Adrenal gland (tissue), 12 donors: ENCODE measurements around the gene BBC3. TPM values are rescaled to one million over a fixed set of nuclear protein-coding genes. Genes with fewer than 3 reads are reported as not detected.

Experiments used
- DNase-seq, 7 donors: peaks; one replicate each; pipeline ENCODE4 v3.0.0-alpha.2; 2019 to 2020
- H3K27ac ChIP-seq, 5 donors: fragments of 200-600 bp; sonication (generic) in 4 of 5; 1 replicate in 3 of 5; 2 replicates in 2 of 5; pipeline versions ENCODE4 v1.5.1 to v1.8.0; 2016 to 2020; ENCODE audit warnings: mild to moderate bottlenecking in 1 of 5
- H3K27me3 ChIP-seq: fragments of 200-600 bp; 2 replicates; pipeline ENCODE4 v1.8.0; 2021
- H3K36me3 ChIP-seq, 2 donors: fragments of 200-600 bp; replicated peaks in 1 of 2; 1 replicate in 1 of 2; 2 replicates in 1 of 2; pipeline versions ENCODE4 v1.5.1 to v1.8.0; 2018 to 2022
- H3K4me1 ChIP-seq, 2 donors: fragments of 200-600 bp; replicated peaks in 1 of 2; 1 replicate in 1 of 2; 2 replicates in 1 of 2; pipeline versions ENCODE4 v1.5.1 to v1.8.0; 2018 to 2021
- H3K4me3 ChIP-seq, 4 donors: fragments of 200-600 bp; sonication (generic) in 3 of 4; one replicate each; pipeline ENCODE4 v1.5.1; 2016 to 2018
- H3K9me3 ChIP-seq, 3 donors: fragments of 200-600 bp; sonication (generic) in 1 of 3; replicated peaks in 1 of 3; 1 replicate in 2 of 3; 2 replicates in 1 of 3; pipeline versions ENCODE4 v1.5.1 to v1.8.0; 2016 to 2021
- POLR2A ChIP-seq, 2 donors: fragments of 450-650 bp; IDR thresholded peaks; one replicate each; pipeline ENCODE4 v1.6.1; 2017; ENCODE audit warnings: antibody characterized with exemption in 2 of 2, mild to moderate bottlenecking in 2 of 2, moderate library complexity in 1 of 2
- WGBS, 4 donors: extraction: QIAGEN DNeasy Blood & Tissue Kit in 2 of 4; methylation state at CpG; one replicate each; pipeline versions ENCODE4 v1.1.5 to v1.1.7; 2013 to 2017; 5-methylcytosine and 5-hydroxymethylcytosine counted together
- intact Hi-C, 2 donors: fragments of 100-400 bp; cut with DNase I; formaldehyde crosslinking; loops; one replicate each; pipeline versions ENCODE4 v1.14.1 to v1.15.0; 2022 to 2023
- polyA plus RNA-seq, 3 donors: library from polyadenylated mRNA; stranded (reverse); fragments of 200-250 nt in 2 of 3; fragments of 350-450 nt in 1 of 3; fragmentation: Illumina TruSeq in 1 of 3; extraction: RNeasy Lipid Tissue Mini Kit (QIAGEN cat#74804) in 1 of 3; gene quantifications; one replicate each; pipeline ENCODE4 v1.2.3, GENCODE V29; 2013 to 2014
- total RNA-seq, 9 donors: library from RNA; depleted of rRNA in 4 of 9; stranded (reverse); fragments of >200 nt in 4 of 9; fragments of 120-200 nt in 1 of 9; fragmentation: NEBNext Ultra II Directional in 1 of 9; extraction: Animal tissue kit (Norgen Biotek cat#: 25700) in 1 of 9; gene quantifications; one replicate each; pipeline versions ENCODE4 v1.1.0 to v1.2.4, GENCODE V29; 2013 to 2023
- TF ChIP-seq, protein P1 (sequence below), 6 experiments: fragments of 450-650 bp in 4 of 6; fragments of 200-600 bp in 2 of 6; sonication (generic) in 1 of 6; IDR thresholded peaks; 1 replicate in 5 of 6; 2 replicates in 1 of 6; pipeline versions ENCODE4 v1.5.1 to v1.8.0; 2016 to 2021; ENCODE audit warnings: antibody characterized with exemption in 6 of 6, mild to moderate bottlenecking in 2 of 6, moderate library complexity in 1 of 6
- donor health status: healthy with polysubstance abuse.
- donor health status: Bipolar disorder and iron deficiency.
- donor health status: DM: yes; HTN: yes; CAD: no.
- donor health status: DM: no; HTN: no; CAD: no.
- donor health status: DM: no; HTN: no; CAD: no.
- donor health status: DM: yes; HTN: yes; CAD: no.

The BBC3 gene
- total and polyA plus RNA-seq, 12 donors, result 0.27 to 17.9 (median 7.5) TPM

DNA sequence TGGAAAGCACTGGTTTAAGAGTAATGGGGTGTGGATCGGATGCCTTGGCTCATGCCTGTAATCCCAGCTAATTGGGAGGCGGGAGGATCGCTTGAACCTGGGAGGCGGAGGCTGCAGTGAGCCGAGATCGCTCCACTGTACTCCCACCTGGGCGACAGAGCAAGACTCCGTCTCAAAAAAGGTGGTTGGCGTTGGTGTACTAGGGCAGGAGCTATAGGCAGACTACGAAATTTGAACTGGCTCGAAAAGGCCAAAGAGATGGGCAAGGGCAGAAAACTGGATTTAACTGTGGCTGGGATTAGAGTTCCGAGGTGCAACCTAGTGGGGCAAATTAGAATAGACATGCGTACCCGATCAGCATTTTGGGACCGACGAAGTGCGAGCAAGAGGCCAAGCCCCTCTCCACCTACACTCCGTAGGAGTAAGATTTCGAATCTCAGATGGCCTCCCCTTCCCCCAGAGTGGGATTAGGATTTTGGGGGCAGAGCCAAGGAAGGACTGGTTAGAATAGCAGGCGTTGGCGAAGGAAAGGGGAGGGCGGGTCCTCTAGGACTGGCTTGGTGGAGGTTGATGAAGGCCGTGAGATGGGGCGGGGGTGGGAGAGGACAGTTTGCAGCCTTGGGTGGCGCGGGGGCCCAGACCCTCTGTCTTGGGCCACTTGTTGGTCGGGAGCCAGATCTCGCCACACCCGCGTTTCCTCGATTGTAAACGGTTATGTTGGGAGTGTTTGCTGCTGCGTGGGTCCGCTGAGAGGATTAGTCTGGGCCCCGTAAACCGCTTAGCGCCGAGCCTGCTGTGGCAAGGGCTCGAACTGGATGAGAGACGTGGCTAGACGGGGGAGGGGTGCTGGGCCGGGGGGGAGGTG is 41.7 kb upstream of the BBC3 start:
- Histone ChIP-seq H3K4me3 (peak overlapping the region; percentile 0 to 67 (median 48)), H3K36me3 (peaks cover 0 to 27% of the 10 kb centered on the region in 2 donors), H3K27me3 (no peaks in the 10 kb centered on the region), H3K4me1 (peaks cover 21 to 26% of the 10 kb centered on the region in 2 donors), H3K27ac (peak overlapping the region; percentile 75 to 99 (median 97)), H3K9me3 (no peaks in the 10 kb centered on the region)
- DNase-seq, result peak; percentile 36 to 89 (median 83)
- WGBS, 4 donors, result 37 to 63% (median 43%) methylated on average over 25 to 42 of the region's 42 CpGs
- TF ChIP-seq, protein P1, sequence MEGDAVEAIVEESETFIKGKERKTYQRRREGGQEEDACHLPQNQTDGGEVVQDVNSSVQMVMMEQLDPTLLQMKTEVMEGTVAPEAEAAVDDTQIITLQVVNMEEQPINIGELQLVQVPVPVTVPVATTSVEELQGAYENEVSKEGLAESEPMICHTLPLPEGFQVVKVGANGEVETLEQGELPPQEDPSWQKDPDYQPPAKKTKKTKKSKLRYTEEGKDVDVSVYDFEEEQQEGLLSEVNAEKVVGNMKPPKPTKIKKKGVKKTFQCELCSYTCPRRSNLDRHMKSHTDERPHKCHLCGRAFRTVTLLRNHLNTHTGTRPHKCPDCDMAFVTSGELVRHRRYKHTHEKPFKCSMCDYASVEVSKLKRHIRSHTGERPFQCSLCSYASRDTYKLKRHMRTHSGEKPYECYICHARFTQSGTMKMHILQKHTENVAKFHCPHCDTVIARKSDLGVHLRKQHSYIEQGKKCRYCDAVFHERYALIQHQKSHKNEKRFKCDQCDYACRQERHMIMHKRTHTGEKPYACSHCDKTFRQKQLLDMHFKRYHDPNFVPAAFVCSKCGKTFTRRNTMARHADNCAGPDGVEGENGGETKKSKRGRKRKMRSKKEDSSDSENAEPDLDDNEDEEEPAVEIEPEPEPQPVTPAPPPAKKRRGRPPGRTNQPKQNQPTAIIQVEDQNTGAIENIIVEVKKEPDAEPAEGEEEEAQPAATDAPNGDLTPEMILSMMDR (IDR thresholded peaks at IDR 0.05), result peak in 1 of 6 experiments; percentile 16
- no peak for TF ChIP-seq POLR2A (IDR thresholded peaks at IDR 0.05)
- intact Hi-C loops, result no loop called here

GRCh38 chr19:47271949-47272348 is 41.0 kb upstream of the BBC3 start:
- Histone ChIP-seq H3K4me3 (no peak overlapping the region), H3K9me3 (no peaks in the 10 kb centered on the region), H3K4me1 (peaks cover 19 to 21% of the 10 kb centered on the region in 2 donors), H3K27me3 (no peaks in the 10 kb centered on the region), H3K27ac (peak overlapping the region in 1 of 5 donors; percentile 97), H3K36me3 (peaks cover 0 to 34% of the 10 kb centered on the region in 2 donors)
- DNase-seq, result peak in 2 of 7 donors; percentile 44 to 46
- intact Hi-C loops, result no loop called here
- TF ChIP-seq POLR2A (IDR thresholded peaks at IDR 0.05), result no peak
- TF ChIP-seq, protein P1 (IDR thresholded peaks at IDR 0.05), result no peak
- 76 to 83% (median 79%) methylated on average over 5 to 6 of the region's 6 CpGs for WGBS, 4 donors

DNA sequence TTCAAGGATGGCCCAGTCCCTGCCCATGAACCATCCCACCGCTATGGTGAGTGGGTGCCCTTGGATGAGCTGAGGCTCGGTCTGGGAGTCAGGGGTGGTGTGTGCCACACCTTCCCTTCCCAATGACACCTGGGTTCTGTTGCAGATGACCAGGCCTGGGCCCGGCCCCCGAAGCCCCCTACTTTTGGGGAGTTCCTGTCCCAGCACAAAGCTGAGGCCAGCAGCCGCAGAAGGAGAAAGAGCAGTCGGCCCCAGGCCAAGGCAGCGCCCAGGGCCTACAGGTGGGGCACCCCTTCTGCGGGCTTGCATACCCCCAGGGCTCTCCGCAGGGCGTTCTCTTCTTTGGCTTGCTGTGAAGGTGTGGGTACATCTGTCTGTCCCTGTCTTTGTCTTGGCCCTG is 39.4 kb upstream of the BBC3 start:
- TF ChIP-seq, protein P1 (IDR thresholded peaks at IDR 0.05), result no peak
- TF ChIP-seq POLR2A (IDR thresholded peaks at IDR 0.05), result no peak
- Histone ChIP-seq H3K27me3 (no peaks in the 10 kb centered on the region), H3K4me1 (peaks cover 9 to 12% of the 10 kb centered on the region in 2 donors), H3K36me3 (peaks cover 0 to 49% of the 10 kb centered on the region in 2 donors), H3K27ac (no peak overlapping the region), H3K9me3 (no peaks in the 10 kb centered on the region), H3K4me3 (no peak overlapping the region)
- intact Hi-C loops, result no loop called here
- peak in 1 of 7 donors; percentile 25 for DNase-seq
- whole genome bisulfite sequencing, 4 donors, result 77 to 90% (median 83%) methylated on average over 4 to 10 of the region's 10 CpGs

DNA sequence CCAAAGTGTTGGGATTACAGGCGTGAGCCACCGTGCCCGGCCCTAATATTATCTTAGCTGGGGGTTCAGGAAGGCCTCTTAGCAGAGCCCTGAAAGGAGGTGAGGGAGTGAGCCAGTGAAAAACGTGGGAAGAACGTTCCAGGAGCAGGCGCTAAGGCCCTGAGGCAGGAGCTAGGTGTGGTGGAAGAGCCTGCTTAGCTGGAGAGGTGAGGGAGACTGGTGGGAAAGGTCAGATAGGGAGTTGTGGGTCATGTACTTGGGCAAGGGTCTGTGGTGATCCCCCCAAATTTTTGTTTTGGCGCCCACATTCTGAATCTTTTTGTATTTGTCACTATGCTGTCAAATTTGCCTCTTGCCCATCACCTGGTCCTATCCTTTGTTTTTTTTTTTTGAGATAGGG is 38.6 kb upstream of the BBC3 start:
- H3K36me3 ChIP-seq, result peaks cover 0 to 58% of the 10 kb centered on the region in 2 donors
- WGBS, 4 donors, result 91 to 93% (median 93%) methylated on average over 7 of the region's 7 CpGs
- H3K27ac ChIP-seq, result no peak overlapping the region
- intact Hi-C loops, result no loop called here
- H3K4me1 ChIP-seq, result peaks cover 3 to 6% of the 10 kb centered on the region in 2 donors
- no peak for DNase-seq
- H3K9me3 ChIP-seq, result no peaks in the 10 kb centered on the region
- H3K27me3 ChIP-seq, result no peaks in the 10 kb centered on the region
- TF ChIP-seq, protein P1 (IDR thresholded peaks at IDR 0.05), result no peak
- TF ChIP-seq POLR2A (IDR thresholded peaks at IDR 0.05), result no peak
- no peak overlapping the region for H3K4me3 ChIP-seq
